Cardiac fibroblast (primary cell): ENCODE measurements around the gene SUMO3.
"Not testable (repeated sequence)": the region's sequence is repeated elsewhere in the genome, so short reads cannot be mapped to it uniquely, and the experiment has no call there.

ENCODE experiments used
- DNase-seq, 2 donors: peaks; one replicate each; pipeline versions ENCODE4 v3.0.0 to v3.0.0-alpha.2; 2010; ENCODE audit warnings: low read depth in 2 of 2
- H3K4me3 ChIP-seq, 2 donors: replicated peaks in 1 of 2; 1 replicate in 1 of 2; 2 replicates in 1 of 2; pipeline ENCODE4 v1.5.1; 2011; ENCODE audit warnings: low read depth in 2 of 2, low read length in 2 of 2, mild to moderate bottlenecking in 2 of 2, moderate library complexity in 1 of 2
- TF ChIP-seq, protein P1 (sequence below): IDR thresholded peaks from one replicate; pipeline ENCODE4 v1.5.1; 2011; ENCODE audit warnings: low read depth, mild to moderate bottlenecking, low read length, inconsistent platforms

Gene SUMO3

DNA sequence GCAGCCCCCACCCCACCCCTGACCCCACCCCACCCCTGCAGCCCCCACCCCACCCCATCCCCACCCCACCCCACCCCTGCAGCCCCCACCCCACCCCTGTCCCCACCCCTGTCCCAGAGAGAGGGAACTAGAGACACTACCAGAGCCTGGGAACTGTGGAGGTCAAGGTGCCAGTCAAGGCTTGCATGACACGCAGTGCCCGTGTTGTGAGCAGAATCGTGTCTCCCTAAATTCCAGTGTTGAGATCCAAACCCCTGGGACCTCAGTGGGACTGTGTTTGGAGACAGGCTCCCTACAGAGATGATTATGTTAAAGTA, 18.4 kb upstream of the SUMO3 start:
- H3K4me3 ChIP-seq = no peak overlapping the region
- DNase-seq = no peak
- TF ChIP-seq, protein P1, sequence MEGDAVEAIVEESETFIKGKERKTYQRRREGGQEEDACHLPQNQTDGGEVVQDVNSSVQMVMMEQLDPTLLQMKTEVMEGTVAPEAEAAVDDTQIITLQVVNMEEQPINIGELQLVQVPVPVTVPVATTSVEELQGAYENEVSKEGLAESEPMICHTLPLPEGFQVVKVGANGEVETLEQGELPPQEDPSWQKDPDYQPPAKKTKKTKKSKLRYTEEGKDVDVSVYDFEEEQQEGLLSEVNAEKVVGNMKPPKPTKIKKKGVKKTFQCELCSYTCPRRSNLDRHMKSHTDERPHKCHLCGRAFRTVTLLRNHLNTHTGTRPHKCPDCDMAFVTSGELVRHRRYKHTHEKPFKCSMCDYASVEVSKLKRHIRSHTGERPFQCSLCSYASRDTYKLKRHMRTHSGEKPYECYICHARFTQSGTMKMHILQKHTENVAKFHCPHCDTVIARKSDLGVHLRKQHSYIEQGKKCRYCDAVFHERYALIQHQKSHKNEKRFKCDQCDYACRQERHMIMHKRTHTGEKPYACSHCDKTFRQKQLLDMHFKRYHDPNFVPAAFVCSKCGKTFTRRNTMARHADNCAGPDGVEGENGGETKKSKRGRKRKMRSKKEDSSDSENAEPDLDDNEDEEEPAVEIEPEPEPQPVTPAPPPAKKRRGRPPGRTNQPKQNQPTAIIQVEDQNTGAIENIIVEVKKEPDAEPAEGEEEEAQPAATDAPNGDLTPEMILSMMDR = no peak

DNA sequence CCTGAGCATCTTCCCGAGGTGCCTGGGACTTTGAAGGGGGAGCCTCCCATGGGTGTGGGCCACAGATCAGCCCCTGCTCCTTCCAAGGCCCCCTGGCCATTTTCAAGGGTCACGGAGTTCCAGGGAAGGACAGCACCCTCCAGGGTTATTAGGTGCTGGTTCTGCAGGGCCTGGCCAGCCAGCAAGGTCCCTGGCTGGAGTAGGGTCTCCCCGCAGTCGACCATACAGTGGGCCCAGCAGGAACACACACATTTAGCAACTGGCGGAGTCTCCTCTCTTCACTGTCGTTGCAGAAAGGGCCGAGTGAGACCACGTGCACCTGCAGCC, 17.7 kb upstream of the SUMO3 start:
- DNase-seq = no peak
- TF ChIP-seq, protein P1 = no peak
- no peak overlapping the region for H3K4me3 ChIP-seq

DNA sequence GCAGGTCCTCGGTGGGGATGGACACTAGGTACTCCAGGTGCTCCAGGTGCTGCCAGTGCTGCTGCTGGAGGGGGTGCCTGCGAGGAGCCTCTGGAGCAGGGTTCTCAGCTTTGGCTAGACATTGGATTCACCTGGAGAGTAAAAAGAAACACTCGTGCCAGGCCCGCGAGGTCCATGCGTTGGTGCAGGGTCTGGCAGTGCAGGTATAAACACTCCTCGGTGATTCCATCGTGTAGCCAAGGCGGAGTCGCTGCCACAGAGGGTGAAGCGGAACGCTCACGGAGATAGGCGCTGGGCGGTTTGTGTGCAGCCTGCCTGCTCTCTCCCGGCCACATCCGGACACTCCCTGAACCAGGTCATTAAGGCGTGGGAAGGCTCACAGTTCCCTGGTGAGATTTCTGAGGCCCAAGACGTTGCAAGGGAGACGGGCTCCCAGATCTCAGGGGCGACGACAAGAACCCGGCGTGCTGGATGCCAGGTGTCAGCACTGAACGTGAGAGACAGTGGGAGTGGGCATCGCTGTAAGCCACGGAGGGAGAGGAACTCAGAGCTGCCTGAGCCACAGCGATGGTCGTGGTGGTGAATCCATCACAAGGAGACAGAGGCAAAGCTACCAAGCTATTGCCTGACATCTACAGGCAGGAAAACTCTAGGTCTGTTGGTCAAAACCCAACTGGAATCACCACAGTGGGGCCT, 17.2 kb upstream of the SUMO3 start:
- H3K4me3 ChIP-seq = no peak overlapping the region
- DNase-seq = no peak
- TF ChIP-seq, protein P1 = no peak

DNA sequence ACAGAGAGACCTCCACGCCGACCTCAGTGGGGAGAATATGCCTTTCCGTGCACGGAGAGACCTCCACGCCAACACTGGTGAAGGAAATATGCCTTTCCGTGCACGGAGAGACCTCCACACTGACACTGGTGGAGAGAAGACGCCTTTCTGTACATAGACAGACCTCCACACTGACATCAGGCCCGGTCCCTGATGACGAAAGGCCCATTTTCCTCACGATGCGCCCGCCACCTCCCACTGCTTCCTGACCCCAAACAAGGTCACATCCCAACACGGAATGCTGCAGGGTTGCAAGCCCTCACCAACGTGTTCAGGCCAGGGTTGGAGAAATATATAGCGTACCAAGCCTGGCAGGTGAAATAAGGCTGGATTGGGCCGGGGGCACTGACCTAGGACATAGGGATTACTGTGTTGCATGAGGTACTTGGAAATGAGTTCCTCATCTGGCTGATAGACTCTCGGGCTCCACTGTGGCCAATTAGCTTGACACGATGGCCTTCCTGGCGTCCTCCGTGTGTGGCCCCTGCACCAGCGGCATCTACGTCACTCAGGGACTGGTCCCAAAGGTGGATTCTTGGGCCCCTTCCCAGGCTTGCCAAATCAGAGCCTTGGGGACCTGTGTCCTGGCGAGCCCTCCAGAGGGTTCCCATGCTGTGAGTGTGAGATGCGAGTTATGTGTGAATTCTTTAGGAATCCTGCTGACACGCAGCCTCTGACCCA, 16.5 kb upstream of the SUMO3 start:
- H3K4me3 ChIP-seq = no peak overlapping the region
- TF ChIP-seq, protein P1 = no peak
- no peak for DNase-seq

DNA sequence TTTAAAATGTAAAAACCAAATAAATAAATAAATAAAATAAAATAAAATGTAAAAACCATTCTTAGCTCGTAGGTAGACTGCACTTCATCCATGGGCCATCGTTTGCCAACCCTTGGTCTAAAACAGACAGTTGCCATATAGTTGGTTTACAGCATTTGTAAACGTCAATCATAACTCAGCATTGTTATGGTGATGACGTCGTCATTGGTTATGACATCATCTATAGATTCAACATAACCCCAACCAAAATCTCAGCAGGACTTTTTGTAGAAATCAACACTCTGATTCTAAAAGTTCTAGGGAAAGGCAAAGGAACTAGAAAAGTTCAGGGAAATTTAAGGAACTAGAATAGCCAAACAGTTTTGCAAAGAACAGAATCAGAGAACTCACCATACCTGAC, 15.8 kb upstream of the SUMO3 start:
- DNase-seq = no peak
- TF ChIP-seq, protein P1 = no peak
- no peak overlapping the region for H3K4me3 ChIP-seq

DNA sequence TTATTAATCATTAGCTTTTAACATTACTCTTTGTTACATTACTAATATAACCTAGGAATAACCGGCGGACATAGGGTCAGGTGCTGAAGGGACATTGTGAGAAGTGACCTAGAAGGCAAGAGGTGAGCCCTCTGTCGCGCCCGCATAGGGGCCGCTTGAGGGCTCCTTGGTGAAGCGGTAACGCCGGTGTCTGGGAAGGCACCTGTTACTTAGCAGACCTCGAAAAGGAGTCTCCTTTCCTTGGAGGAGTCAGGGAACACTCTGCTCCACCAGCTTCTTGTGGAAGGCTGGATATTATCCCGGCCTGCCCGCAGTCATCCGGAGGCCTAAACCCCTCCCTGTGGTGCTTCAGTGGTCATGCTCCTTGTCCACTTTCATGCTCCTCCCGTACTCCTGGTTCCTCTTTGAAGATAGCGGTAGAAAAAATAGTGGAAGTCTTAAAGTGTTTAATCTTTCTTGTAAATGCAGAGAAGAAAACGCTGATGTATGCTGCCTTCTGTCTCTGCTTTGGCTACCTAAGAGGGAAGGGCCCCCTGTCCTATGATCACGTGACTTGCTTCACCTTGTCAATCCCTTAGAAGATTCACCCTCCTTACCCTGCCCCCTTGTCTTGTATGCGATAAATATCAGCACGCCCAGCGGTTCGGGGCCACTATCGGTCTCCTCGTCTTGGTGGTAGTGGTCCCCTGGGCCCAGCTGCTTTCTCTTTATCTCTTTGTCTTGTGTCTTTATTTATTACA, 14.8 kb upstream of the SUMO3 start:
- not testable (repeated sequence) for DNase-seq, H3K4me3 ChIP-seq

DNA sequence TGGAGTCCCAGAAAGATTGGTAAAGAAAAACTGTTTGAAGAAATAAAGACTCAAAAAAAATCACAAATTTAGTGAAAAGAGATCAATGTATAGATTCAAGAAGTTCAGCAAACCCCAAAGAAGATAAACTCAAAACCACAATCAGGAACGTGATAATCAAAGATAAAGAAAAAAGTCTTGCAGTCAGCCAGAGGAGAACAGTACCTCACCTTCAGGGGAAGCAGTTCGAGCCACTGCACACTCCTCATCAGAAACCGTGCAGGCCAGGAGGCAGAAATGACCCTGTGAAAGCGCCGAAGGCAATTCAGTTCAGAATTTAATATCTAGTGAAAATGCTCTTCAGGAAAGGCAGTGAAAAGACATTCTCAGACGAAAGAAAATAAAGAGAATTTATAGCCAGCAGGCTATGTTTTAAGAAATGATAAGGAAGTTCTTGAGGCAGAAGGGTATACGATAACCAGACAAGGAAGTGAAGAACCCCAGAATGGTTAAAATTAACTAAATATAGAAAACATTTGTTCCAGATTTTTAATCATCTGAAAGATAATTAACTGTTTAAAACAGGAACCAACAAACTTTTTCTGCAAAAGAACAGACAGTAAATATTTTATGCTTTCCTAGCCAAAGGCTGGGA, 13.5 kb upstream of the SUMO3 start:
- no peak overlapping the region for H3K4me3 ChIP-seq
- no peak for DNase-seq
- TF ChIP-seq, protein P1 = no peak
